Measurements from ENCODE around the gene CNPY1.
A peak's percentile ranks its signal among the peaks of the same experiment; 100 is the strongest.
"Not testable (repeated sequence)": the region's sequence is repeated elsewhere in the genome, so short reads cannot be mapped to it uniquely, and the experiment has no call there.

The CNPY1 gene

DNA sequence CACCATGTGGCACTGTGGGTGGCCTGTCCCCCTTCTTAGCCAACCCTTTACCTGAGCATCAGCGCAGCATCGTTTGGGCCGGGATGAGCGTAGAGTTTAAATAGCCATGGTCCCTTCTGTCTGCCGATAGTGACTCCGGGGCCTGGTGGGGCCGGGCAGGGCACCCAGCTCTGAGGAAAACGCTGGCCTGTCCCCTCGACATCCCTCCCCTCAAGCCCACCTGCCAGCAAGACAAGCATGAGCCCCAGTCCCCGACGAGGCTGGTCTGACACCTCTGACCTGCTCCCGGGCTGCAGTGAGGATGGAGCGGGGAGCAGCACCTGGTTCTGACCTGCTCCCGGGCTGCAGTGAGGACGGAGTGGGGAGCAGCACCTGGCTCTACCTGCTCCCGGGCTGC lies 31.1 kb upstream of the CNPY1 start:
- no peak for DNase-seq

DNA sequence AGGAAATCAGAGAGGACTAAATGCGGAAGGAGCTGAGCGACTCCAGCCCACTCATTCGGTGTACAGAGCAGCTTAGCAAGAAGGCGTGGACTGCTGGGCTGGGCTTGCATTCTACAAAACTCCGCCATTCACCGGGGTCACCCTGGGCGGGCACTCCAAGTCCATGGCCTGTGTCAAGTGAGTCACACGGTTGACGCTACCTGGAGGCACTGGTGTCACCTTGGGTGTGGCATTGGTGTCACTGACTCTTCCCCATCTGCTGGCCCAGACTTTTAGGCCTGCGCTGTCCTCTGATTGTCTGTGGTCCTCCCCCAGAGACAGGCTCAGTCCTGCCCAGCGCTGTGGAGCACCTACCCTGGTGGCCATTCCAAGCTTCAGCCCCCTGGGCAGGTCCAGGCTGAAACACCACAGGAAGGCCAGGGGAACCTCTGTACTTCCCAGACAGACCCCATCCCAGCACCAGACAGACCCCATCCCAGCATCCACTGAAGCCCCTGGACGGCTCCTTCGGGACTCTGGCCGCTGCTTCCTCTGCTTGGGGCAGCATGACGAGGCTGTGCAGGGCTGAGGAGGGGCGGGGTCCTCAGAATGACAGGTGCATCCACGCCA lies 30.6 kb upstream of the CNPY1 start:
- no peak for DNase-seq

DNA sequence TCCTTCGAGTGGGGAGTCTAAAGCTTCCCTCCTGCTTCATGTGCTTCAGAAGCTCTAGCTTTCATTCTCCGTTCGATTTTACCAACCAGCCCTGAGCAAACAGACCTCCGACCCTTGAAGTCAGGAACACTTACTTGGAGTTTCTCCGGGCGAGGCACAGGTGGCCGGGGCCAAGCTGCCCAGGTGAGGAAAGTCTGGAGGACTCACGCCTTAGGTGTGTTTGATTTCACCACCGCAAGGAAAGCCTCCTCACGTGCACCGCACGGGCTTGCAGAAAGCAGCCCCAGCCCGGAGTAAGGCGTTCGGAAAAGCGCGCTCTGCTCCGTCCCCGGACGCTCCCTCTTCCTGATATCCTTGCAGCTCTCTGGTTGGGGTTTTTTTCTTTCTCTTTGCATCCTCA lies 30.1 kb upstream of the CNPY1 start:
- DNase-seq: no peak

DNA sequence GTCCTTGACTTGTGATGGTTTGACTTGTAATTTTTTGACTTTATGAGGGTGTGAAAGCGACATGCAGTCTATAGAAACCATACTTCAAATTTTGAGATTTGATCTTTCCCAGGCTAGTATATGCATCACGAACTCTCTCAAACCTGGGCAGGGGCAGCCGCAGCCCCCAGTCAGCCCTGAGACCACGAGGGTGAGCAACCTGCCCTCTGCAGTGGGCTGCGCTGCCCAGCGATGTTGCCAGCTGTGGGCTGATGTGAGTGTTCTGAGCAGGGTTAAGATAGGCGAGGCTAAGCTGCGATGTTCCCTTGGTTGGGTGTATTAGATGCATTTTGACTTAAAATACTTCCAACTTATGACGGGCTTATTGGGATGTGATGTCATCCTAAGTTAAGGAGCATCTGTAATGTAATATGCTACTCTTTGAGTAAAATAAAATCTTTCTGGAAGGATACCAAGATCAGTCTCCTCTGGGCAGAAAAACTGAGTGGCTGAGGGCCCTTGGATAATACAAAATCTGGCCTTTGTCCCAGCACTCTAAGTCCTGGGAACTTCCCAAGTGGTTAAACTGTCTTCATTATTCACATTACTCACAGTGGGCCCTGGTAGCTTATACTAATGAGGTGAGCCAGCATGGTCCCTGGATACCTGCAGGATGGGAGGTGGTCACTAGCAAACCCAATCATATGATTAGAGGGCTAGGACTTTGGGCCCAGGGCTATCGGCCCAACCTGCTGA lies 28.4 kb upstream of the CNPY1 start:
- DNase-seq: no peak

DNA sequence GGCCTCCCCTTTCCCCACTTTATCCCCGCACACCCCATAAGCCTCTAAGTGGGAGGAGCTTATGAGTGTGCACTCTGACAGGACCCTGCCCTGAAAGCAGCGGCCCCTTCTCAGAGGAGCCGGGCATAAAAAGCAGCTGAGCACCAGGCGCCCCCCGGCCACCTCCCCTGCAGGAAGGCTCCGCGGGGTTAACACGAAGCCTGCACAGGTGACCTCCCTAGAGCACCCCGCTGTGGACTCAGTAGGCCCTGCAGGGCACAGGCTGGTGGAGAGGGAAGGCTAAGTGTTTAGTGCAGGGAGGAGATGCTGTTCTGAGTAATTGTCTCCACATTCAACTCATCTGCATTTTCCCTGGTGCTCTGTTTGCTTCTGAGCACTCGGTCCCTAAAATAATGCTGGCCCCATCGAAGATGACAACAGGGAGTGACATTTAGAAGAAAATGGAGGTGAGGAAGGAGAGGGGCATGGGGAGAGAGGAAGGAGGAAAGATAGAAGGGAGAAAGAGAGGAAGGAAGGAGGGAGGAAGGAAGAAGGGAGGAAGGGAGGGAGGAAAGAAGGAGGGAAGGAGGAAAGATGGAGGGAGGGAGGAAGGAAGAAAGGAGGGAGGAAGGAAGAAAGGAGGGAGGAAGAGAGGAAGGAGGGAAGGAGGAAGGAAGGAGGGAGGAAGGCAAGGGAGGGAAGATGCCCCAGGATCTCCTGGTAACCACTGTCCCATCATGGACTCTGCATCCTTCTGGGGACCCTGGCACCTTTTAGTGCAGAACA lies 25.4 kb upstream of the CNPY1 start:
- DNase-seq: no peak

DNA sequence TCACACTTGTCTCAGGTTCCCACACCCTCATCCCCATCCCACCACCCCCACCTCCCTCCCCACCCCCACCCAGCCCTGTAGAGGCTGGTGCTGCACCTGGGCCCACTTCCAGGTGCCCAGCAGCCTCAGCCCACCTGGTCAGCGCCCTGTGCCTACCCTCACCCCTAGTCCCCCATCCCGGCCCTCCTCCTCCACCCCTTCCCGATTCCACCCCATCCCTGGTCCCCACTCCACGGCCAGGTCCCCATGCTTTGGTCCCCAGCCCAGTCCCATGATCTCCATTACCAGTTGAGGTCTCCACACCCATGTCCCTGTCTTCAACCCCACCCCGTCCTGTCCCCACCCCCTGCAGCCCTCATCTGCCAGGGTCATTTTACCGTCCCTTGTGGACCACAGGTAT lies 24.6 kb upstream of the CNPY1 start:
- DNase-seq: no peak

DNA sequence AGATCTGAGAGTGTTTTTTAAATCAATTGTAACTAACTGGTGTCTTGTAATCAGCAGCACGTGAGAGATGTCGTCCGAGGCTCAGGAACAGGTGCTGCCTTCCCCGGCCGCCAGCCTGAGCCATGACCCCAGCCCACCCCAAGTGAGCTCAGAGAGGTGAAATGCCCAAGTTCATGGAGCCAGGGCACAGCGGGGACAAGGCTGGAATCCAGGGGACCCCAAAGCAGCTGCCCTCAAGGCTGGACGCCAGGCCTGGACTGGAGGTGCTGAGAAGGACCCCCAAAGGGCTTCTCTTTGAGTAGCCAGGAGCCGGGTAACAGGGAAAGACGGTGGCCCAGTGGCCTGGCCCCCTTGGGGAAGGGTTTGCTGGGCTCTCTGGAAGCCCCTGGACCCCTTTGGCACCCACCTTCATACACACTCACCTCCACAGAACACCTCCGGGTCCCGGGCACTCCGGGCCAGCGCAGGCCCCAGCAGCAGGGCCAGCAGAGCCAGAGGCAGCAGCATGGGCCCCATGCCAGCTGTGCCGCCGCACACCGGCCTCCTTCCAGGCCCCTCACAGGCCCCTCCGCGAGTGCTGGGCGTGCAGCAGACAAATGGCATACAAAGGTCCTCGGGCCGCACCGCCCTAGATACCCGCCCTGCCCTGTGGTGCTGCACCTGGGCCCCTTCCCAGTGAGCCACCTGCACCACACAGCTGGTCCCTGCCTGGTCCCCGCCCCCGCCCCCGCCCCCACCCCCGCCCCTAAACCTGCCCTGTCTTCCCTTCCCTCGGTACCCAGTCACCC lies 24.0 kb upstream of the CNPY1 start:
- DNase-seq: no peak

DNA sequence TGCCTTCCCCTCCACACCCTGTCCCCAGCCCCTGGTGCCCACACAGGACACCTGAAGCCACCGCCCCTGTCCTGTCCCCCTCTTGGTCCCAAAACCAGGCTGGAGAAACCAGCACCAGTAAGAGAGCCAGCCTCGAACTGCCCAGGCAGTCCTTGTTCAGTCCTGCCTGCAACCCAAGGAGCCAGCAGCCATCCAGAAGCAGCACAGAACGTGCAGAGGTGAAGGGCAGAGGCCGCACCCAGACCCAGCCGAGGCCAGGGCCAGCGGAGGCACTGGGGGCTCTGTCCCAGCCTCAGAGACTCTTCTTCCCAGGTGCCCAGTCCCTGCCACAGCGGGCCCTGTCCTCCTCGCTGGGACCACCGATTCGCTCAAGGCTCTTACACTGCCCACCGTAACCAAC lies 23.3 kb upstream of the CNPY1 start:
- DNase-seq: no peak

DNA sequence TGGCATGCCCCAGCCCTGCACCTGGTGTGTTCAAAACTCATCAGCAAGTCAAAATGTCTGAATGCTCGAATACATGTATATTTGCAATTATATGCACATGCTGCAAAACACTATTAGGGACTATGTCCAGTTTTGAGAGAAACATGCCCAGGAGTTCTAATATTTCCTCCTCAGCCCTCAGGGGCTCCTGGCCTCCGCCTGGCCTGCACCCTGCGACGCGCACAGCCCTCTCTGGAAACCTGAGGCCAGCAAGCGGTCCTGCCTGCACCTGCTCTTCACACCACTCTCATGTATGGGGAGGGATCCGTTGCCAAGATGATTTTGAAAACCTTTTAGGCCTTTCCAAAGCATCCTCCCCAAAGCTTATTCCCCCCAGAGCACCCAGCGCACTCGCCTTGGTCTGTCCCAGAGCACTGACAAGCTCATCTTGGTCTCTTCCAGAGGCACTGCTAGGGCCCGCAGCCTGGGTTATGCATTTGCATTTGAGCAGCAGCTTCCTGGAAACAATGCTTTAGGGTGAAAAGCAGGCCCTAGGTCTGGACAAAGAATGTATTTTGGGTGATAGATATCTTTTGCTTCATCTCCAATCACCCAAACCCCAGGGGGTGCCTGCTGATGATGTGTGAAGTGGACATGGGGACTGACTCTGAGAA lies 22.6 kb upstream of the CNPY1 start:
- DNase-seq: peak; percentile 58

DNA sequence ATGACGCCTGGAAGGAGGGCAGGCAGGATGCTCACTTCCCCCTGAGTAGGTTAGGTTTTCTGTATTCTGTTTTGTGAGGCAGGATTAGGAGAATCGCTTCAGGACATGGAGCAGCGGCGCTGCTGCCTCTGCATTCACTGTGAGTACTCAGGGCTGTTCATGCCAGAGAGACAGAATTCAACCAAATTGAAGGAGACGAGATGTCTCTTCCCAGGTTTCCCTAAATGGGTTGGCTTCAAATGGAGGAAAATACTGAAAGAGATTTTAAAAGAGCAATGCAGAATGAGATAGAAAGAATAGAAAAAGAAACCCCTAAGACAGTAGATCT lies 21.9 kb upstream of the CNPY1 start:
- no peak for DNase-seq

DNA sequence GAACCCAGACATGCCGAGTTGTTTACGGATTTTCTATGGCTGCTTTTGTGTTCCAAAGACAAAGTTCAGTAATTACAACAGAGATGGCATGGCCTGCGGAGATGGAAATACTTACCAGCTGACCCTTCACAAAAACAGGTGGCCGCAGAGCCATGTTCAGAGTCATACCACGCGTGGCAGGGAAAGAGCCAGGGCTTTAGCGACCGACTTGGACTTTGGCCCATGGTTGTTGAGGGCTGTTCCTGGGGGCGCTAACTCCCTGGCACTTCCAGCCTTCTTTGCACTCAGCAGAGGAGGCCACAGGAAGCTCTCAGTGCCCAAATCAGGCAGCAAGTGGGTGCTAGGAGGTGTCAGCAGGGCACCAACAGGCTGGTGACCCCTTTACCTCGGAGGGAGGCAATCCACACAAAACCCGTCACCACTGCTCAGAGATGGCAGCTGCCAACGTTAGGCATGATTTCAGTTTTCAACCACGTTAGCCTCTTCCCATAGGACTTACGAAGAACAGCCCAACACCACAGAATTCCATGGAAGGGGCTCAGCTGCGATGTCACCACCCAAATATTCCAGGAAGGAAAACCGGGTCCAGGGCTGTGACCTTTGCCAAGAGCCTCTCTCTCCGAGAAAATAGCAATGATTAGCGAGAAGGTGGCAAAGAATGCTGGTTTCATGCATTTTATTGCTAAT lies 21.4 kb upstream of the CNPY1 start:
- no peak for DNase-seq

DNA sequence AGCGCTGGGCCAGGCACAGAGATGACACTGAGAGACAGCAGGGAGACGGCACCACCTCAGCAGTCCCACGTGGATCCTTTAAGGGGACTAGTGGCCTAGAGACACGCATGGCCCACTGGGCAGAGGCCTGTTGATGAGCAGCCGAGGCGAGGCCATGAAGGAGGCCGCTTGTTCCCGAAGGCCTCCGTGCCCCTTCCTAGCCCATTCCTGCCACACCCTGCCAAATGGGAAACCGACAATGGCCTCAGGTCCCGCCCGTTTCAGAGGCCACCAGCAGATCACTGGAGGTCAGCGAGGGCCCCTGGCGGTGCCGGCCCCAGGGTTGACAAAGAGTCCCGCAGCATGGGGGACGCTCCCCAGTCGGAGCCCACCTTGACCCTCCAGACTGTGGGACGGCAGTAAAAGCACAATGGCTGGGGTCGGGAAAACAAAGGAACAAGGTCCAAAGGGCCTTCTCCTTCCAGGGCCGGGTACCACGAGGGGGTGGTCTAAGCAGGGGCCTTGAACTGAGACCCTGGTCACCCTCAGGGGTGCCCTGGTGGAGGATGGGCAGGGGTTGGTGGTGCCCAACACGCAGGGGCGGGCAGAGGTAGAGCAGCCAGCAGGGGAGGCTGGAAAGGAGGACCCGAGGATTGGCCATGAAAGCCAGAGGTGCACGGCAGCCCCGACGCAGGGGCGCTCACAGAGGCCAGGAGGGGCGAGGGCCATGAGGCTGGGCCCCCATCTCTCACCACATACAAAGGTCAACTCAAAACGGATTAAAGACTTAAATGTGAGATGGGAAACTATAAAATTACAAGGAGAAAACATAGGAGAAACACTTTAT lies 19.9 kb upstream of the CNPY1 start:
- no peak for DNase-seq

DNA sequence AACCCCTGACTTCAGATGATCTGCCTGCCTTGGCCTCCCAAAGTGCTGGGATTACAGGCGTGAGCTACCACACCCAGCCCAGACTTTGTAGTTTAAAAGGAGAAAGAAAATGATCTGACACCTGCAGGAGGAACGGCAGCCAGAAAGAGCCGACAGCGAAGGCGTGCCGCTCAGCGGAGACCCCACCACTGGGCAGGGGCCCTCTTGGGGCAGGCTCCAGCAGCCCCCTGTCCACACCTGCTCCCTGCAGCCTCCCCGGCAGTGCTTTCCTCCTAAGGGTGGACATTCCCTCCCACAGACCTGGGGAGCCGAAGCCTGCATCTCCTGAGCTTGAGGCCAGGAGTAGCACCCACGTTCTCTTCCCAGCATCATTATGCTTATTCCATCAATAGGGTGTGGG lies 19.2 kb upstream of the CNPY1 start:
- no peak for DNase-seq

DNA sequence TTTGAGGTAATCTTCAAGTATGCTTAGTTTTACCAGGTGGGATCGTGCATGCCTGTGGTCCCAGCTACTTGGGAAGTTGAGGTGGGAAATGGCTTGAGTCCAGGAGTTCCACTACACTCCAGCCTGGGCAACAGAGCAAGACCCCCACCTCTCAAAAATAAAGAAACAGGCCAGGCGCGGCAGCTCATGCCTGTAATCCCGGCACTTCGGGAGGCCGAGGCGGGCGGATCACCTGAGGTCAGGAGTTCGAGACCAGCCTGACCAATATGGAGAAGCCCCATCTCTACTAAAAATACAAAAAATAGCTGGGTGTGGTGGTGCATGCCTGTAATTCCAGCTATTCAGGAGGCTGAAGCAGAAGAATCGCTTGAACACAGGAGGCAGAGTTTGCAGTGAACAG lies 16.6 kb upstream of the CNPY1 start:
- DNase-seq: not testable (repeated sequence)

DNA sequence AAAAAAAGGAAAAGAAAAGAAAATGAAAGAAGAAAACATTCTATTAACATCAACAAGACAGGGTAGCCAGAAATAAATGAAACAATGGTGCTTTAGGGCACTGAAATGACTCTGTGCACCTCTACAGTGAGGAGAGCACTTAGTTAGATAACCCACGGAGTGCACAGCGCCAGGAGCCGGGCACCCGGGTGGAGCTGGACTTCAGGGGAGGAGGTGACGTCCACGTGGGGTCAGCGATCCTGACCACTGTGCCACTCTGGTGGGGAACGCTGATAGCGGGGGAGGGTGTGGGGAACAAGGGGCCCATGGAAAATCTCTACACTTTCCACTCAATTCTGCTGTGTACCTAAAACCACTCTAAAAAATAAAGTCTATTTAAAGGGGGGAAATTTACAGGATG lies 15.7 kb upstream of the CNPY1 start:
- DNase-seq: no peak

DNA sequence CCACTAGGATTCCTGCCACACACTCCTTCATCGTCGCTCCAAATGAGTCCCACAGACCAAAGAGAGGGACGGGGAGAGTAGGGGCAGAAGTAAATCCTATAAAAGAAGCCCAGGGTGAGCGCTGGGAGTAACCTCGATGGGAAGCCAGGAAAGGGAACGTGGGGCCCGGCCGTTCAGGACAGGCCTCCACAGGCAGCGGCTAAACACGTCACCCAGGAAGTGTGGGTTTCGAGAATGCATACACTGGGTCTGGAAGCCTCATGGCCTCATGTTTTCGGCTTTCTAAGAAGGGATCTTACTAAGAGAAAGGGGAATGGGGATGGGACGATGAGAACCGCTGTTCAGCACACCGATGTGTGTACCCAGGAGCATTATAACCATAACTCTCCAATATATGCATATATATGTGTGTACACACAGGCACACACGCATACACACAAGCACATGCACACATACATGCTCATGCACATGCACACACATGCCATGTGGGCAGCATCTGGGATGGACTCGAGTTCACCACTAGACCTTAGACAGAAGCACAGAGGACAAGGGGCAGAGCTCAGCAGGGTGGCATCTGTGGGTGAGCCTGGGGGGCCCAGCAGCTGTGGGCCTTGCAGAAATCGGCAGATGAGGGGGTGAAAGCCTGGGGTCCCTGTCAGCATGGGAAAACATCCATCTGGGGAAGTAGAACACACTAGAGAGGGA lies 14.8 kb upstream of the CNPY1 start:
- DNase-seq: no peak

DNA sequence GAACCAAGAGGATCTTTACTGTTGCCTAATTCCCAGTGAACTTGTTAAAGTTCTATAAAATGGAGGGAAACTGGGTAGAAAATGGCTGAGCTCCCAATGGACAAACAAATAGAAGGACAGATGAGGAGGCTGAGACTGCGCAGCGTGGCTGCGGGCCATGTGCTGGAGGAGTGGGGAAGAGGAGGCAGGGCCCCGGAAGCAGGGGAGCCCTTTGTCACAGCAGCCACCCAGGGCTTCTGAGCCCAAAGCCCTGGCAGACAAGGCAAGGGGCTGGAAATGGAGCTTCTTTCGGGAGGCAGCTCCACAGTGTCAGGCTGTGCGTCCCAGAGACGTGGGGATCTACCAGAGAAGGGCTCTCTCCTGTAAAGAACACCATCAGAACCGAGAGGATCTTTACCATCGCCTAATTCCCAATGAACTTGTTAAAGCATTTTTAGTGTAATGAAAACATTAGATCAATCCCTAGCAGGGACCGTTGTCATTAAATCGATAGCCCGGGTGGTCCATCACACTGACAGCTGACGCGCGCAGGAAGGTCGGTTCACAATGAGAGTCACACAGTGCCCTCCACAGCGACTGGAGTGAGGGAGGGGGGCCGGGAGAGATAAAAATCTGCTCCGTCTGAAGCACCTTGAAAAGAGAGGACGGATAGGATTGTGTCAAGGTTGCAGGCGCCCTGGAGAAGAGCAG lies 14.0 kb upstream of the CNPY1 start:
- no peak for DNase-seq

DNA sequence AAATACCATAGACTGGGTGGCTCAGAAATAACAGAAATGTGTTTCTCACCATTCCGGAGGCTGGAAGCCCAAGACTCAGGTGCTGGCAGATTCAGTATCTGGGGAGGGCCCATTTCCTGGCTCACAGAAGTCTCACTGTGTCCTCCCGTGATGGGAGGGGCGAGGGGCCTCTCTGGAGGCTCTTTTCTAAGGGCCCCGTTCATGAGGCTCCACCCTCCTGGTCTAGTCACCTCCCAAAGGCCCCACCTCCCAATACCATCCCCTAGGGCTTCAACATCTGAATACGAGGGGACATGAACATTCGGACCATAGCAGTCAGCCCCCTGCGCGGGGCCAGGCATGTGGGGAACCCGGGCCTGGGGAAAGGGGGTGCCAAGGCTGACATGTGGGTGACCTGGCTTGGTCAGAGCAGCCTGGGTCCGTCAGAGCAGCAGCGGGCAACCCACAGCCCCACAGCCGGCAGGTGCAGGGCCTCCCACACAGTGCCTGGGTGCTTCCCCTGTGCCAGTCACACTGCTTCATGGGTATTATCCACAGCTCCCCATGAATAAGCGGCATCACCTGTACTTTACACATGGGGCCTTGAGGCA lies 13.3 kb upstream of the CNPY1 start:
- DNase-seq: no peak

DNA sequence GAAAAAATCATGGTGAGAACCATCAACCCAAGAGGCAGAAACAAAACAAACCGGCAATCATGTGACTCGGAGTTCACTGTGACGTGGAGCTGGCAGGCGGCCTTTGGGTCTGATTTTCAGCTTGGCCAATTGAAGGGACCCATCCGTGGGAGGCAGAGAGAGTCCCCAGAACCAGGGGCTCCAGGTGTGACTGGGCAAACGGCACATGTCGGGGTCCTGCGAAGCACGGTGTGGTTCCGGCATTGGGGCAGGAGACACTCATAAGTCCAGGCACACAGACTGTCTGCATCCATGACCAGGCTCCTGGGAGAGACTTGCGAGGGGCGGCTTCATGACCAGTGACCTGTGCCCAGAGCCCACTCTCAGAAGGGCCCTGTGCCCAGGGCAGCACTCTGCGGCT lies 12.6 kb upstream of the CNPY1 start:
- no peak for DNase-seq

DNA sequence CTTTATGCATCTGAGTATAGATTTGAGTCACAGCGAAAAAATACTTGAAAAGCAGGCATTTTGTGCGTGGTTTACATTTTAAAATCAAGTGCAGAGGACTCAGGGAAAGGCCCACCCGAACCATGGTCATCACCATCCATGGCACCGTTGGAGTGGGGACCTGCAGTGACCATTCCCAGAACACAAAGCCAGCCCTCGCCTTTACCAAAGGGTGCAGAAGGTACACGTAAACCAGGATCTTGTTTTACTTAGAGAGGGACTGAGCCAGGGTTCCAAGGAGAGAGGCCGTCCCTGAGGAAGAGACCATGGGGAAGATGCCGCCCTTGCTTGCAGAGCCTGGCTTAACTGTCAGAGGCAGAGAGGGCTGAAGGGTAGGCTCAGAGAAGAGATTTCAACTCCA lies 12.0 kb upstream of the CNPY1 start:
- DNase-seq: no peak

Measured in NCI-H1105 treated with DMSO at 0.1 percent for 48 hours (cell line).